Kidney capillary endothelial cell (primary cell): ENCODE measurements around the gene HSD17B11.
"Not testable (repeated sequence)": the region's sequence is repeated elsewhere in the genome, so short reads cannot be mapped to it uniquely, and the experiment has no call there.

Source experiments
- DNase-seq: peaks from one replicate; pipeline ENCODE4 v3.0.0-alpha.2; 2018; ENCODE audit warnings: low spot score

Gene HSD17B11

DNA sequence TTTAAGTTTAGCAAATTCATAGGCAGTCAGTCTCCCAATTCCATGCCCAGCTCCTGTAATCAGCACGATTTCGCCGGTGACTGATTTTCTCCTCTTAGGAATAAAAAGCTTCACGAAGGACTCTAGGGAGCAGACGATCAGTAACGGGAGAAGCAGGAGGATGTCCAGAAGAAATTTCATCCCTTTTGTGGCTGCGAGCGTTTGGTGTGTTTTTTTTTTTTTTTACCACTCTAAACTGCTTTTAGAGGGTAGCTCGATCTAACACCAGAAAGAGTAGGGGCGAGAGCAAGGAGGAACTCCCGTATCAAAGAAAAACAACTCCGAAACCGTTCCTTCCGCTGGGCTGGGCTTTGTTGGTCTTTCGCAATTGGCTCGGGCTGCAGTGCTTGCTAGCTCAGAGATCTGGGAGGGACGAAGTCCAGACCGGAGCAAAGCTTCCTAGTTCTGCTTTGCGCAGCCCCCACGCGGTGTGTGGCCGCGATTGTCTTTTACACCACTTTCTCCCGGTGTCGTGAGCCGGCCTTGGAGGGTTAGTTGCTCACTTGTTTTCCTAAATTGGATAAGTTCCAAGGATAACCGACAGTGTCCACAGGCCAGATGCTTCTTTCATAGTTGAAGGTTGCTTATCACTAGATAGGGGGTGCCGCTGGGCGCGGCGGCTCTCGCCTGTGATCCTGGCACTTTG, at the start of gene HSD17B11:
Gene HSD17B11, minus strand, starts transcription at position 298 of the 685 bp plus-strand sequence. Its CDS starts 118 bp downstream, at position 180.
- DNase-seq: peak; percentile 89

- no peak for DNase-seq
Measured at GRCh38 chr4:87433342-87433741, 42.4 kb upstream of the HSD17B11 start.

DNA sequence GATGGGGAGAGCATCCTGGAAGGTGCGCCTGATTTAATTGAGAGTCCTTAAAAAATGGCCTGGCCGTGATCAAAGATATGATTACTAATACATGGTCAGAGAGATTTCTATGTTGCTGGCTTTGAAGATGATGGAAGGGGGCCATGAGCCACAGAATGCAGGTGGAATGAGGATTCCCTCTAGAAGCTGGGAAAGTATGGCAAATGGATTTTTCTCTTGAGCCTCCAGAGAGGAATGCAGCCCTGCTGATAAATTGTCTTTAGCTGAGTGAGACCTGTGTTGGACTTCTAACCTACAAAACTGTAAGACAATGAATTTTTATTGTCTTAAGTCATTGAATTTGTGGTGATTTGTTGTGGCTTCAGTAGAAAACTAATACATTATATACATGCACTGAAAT, 39.0 kb upstream of the HSD17B11 start:
- DNase-seq: no peak

DNA sequence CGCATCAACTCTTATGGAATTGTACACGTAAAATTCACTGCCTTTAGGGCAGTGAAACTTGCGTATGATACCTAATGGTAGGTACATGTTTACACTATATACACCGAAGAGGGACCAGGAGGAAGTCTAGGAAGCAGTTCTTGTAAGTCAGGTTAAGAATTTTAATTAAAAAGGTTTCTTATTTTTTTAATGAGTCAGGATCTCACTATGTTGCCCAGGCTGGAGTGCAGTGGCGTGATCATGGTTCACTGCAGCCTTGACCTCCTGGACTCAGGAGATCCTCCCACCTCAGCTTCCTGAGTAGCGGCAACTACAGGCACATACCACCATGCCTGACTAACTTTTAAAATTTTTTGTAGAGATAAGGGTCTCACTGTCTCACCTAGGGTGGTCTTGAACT, 38.0 kb upstream of the HSD17B11 start:
- no peak for DNase-seq

DNA sequence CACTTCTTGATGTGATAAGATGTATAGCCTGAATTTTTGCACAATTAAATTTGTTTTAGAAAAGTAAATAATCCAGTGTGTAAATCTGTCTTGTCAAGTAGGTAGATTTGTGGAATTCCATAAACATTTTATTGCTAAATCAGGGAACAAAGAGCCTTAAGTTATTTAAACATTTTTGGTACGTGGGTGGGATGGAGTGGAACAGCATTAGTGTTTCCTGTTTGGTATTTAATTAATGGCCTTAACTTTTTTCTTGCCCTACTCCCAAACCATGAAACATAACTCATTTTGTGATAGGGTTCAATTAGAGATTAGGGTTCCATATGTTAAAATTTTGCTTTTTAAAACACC, 36.5 kb upstream of the HSD17B11 start:
- DNase-seq: no peak

DNA sequence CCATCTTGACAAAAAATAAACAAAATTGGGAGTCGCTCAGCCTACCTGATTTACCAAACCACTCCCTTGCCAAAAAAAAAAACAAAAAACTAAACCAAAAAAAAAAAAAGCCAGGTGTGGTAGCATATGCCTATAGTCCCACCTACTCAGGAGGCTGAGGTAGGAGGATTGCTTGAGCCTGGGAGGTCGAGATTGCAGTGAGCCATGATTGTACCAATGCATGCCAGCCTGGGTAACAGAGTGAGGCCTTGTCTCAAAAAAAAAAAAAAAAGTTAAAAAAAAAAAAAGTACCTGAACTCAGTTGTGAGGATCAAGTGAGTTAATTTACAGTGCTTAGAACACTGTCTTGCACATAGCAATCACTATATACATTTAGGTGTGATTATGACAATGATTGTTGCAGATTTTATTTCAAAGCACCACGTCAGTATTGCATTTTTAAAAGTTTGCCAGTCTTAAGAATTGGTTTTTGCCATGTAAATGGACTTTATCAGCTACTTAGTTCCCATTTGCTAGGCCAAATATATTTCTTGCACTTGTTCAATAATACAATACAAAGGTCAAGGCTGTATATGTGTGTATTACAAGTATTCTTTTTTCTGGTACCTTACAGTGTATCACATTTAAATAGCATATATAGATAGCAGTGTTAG, 36.0 kb upstream of the HSD17B11 start:
- no peak for DNase-seq

- no peak for DNase-seq
Measured at GRCh38 chr4:87425711-87426110, 34.7 kb upstream of the HSD17B11 start.

- DNase-seq: not testable (repeated sequence)
Measured at GRCh38 chr4:87424099-87424543, 33.1 kb upstream of the HSD17B11 start.

DNA sequence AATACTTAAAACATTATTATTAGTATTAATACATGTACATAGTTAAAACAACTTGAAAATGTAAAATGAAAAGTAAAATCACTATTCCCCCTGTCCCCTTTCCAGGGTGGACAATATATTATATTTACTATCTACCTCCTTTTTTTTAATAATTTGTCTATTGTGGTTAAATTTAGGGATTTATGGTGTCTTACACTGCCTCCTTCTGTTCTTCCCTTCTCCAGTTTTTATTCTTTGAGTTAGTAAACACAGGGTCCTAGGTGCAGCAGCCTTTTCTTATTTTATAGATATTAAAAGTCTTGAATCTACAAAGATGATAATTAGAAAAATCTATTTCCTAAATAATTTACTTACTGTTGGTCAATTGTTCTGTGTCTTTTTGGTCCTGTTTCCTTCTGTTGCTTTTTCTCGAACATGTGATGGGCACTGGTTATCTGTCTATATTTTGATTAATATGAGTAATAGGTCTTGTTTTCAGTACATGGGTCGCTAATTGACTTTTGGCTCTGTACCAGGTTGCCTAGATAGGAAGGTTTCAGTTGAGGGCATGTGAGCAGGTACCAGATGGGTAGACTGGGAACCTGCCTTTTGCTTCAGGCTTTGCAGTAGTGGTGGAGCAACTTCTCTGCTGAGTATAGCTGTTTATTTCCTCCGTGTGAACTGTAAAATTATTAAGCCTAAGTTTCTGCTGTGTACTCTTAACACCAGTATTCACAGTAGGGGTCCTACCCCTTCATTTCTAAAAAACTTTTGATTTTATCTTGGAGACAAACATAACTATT, 32.5 kb upstream of the HSD17B11 start:
- DNase-seq: no peak

GRCh38 chr4:87422104-87423052, 31.4 kb upstream of the HSD17B11 start, which contains the start of gene NUDT9:
TSS of gene NUDT9 (plus strand) at chr4:87422573. CDS start at chr4:87422906, 333 bp downstream.
- DNase-seq: peak; percentile 87

DNA sequence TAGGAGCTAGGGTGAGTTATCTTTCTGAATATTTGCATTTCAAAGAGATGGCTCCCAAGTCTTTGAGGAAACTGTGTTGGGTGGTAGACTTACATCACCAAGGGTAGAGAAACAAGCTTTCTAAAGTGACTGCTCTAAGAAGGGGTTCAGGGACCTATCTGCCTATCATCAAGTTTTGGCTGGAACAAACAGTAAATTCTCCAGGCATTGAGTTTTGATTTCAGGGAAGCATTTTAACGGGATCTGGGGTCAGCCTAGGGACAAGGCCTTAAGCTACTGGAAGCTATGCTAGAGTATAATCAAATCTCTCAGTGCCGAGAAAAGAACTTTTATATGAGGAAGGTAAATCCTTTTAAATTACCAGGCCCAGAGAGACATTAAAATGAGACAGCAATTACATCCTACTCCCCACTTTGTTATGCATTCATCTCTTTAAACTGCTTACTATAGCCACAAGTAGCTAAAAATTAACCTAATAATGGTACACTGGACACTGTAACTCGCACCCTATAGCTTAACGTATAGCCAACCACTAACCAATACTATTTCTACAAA, 29.4 kb upstream of the HSD17B11 start:
- no peak for DNase-seq

- no peak for DNase-seq
Measured at GRCh38 chr4:87419578-87420249, 28.7 kb upstream of the HSD17B11 start.

DNA sequence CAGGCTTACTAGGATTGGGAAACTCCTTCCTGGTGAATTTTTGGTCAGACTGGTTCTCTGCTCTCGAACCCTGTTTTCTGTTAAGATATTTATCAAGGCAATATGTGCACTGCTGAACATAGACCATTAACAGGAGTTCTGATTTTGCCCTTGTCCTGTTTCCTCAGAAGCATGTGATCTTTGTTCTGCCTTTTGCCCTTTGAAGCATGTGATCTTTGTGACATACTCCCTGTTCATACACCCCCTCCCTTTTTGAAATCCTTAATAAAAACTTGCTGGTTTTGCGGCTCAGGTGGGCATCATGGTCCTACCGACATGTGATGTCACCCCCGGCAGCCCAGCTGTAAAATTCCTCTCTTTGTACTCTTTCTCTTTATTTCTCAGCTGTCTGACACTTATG, 27.4 kb upstream of the HSD17B11 start:
- not testable (repeated sequence) for DNase-seq

GRCh38 chr4:87416965-87417364, 26.0 kb upstream of the HSD17B11 start:
- no peak for DNase-seq

DNA sequence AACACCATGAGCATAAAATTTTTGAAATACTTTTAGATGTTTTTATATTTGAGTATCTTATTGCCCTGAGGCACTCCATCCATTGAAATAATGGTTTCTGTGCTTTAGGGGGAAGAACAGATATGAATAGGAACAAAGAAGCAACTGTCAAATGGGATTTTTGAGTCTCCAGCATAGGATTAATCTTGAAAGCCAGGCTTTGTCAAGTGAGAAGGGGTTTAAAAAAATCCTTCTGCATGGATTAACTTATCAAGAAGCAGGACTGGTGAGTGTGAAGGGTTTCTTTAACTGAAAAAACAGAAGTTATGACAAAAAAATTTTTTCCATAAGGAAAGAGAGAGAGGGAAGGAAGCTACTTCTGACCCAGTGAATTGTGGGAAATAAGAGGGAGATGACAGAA, 23.8 kb upstream of the HSD17B11 start:
- no peak for DNase-seq

DNA sequence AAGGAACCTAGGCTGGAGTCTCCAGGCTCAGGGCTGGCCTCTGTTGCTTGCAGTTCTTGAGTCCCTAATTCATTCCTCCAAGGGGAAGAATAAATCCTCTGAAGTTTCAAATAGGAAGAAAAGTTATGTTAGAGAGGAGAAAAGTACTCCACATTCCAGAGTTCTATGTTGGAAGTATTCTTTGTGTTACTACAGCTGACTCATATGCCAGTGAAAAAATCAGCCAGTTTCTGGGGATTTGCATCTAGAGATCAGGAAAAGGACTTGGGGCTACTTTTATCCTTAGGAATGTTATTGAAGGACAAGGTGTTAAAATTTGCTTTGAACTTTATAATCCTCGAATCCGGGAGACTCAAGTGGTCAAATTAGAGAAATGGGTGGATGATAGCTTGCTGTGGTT, 19.7 kb upstream of the HSD17B11 start:
- no peak for DNase-seq

GRCh38 chr4:87410157-87410556, 19.2 kb upstream of the HSD17B11 start:
- no peak for DNase-seq

DNA sequence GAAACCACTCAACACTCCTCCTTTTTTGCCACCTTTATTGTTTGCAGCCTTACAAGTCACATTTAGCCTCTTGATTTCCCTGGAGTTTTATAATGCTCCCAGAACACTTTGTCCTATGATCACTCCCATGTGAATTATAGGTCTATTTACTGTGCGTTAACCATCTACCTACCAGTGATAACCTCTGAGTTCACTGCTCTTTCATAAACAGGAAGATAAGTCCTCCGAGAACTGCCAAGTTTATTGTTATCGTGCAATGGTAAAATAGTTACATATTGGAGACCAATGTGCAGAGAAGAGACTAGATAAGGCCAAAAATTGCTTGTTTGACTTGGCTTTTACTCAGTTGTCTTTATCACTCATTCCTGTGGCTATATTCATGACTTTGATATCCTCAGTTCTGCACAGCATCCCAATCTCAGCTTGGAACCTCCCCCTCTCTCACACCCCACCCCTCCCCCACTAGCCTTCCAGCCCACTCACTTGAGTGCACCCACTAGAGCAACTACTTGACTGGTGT, 18.5 kb upstream of the HSD17B11 start:
- DNase-seq: no peak

DNA sequence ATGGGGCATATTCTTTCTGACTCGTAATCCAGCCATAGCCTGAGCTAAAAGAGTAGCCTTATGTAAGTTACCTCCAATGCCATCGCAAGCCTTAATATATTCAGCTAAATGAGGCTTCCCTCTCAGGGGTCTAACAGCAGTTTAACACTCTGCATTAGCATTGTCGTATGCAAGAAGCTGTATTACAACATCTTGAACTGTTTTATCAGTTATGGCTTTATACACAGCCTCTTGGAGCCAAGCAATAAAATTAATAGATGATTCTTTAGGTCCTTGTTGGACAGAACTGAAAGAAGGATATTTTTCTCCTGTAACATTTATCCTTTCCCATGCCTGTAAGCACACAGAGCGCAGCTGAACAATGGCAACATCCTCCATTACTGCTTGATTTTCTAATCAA, 15.9 kb upstream of the HSD17B11 start:
- not testable (repeated sequence) for DNase-seq

- DNase-seq: no peak
Measured at GRCh38 chr4:87406462-87406861, 15.5 kb upstream of the HSD17B11 start.
